Liver (tissue), 9 donors: ENCODE data around the gene GLTPD2. TPM values are rescaled to one million over a fixed set of nuclear protein-coding genes. Genes with fewer than 3 reads are reported as not detected.

Source experiments
- DNase-seq: peaks from one replicate; pipeline ENCODE4 v3.0.0-alpha.2; 2017; ENCODE audit warnings: low spot score
- H3K27ac ChIP-seq, 2 donors: one replicate each; pipeline ENCODE4 v1.7.0; 2013; ENCODE audit warnings: inconsistent platforms in 2 of 2, low read length in 2 of 2, control low read depth in 1 of 2, low read depth in 1 of 2, mild to moderate bottlenecking in 1 of 2
- H3K27me3 ChIP-seq, 4 donors: one replicate each; pipeline versions ENCODE4 v1.6.1 to v1.7.0; 2013; ENCODE audit warnings: low read length in 3 of 4, inconsistent platforms in 1 of 4, mild to moderate bottlenecking in 1 of 4, moderate library complexity in 1 of 4; ENCODE audit not compliant: control insufficient read depth in 4 of 4, insufficient read depth in 4 of 4
- H3K36me3 ChIP-seq, 4 donors: one replicate each; pipeline versions ENCODE4 v1.6.1 to v1.7.0; 2013; ENCODE audit warnings: low read length in 3 of 4, mild to moderate bottlenecking in 3 of 4, low read depth in 1 of 4, moderate library complexity in 1 of 4; ENCODE audit not compliant: control insufficient read depth in 4 of 4, insufficient read depth in 3 of 4
- H3K4me1 ChIP-seq, 4 donors: one replicate each; pipeline versions ENCODE4 v1.6.1 to v1.7.0; 2013; ENCODE audit warnings: low read length in 3 of 4, mild to moderate bottlenecking in 3 of 4, moderate library complexity in 1 of 4; ENCODE audit not compliant: control insufficient read depth in 4 of 4, insufficient read depth in 4 of 4
- H3K4me3 ChIP-seq, 3 donors: one replicate each; pipeline versions ENCODE4 v1.6.1 to v1.7.0; 2013; ENCODE audit warnings: low read length in 3 of 3, control low read depth in 1 of 3, low read depth in 1 of 3, mild to moderate bottlenecking in 1 of 3
- H3K9ac ChIP-seq, 2 donors: one replicate each; pipeline ENCODE4 v1.7.0; 2013; ENCODE audit warnings: low read length in 2 of 2, mild to moderate bottlenecking in 2 of 2, moderate library complexity in 2 of 2, control low read depth in 1 of 2, low read depth in 1 of 2
- H3K9me3 ChIP-seq, 4 donors: one replicate each; pipeline versions ENCODE4 v1.6.1 to v1.7.0; 2013; ENCODE audit warnings: low read length in 3 of 4; ENCODE audit not compliant: control insufficient read depth in 4 of 4
- EGR1 ChIP-seq, 2 donors: IDR thresholded peaks; 2 replicates each; pipeline ENCODE4 v1.6.1; 2016 to 2018; ENCODE audit warnings: antibody characterized with exemption in 2 of 2, low read depth in 2 of 2
- FOXA1 ChIP-seq: IDR thresholded peaks from 2 replicates; pipeline ENCODE4 v1.6.1; 2016; ENCODE audit warnings: antibody characterized with exemption
- FOXA2 ChIP-seq: IDR thresholded peaks from 2 replicates; pipeline ENCODE4 v1.6.1; 2016; ENCODE audit warnings: antibody characterized with exemption
- GABPA ChIP-seq, 2 donors: IDR thresholded peaks in 1 of 2; conservative IDR thresholded peaks in 1 of 2; 2 replicates each; pipeline ENCODE4 v1.6.1; 2016; ENCODE audit warnings: antibody characterized with exemption in 2 of 2, mild to moderate bottlenecking in 1 of 2, moderate library complexity in 1 of 2
- HNF4A ChIP-seq, 2 donors: conservative IDR thresholded peaks; 2 replicates each; pipeline ENCODE4 v1.6.1; 2016; ENCODE audit warnings: antibody characterized with exemption in 2 of 2, mild to moderate bottlenecking in 2 of 2
- HNF4G ChIP-seq: IDR thresholded peaks from 2 replicates; pipeline ENCODE4 v1.6.1; 2016; ENCODE audit warnings: antibody characterized with exemption
- JUND ChIP-seq, 2 donors: IDR thresholded peaks; 2 replicates each; pipeline ENCODE4 v1.6.1; 2016; ENCODE audit warnings: antibody characterized with exemption in 2 of 2
- NR2F2 ChIP-seq: IDR thresholded peaks from 2 replicates; pipeline ENCODE4 v1.6.1; 2016; ENCODE audit warnings: antibody characterized with exemption
- RAD21 ChIP-seq, 2 donors: IDR thresholded peaks; 2 replicates each; pipeline ENCODE4 v1.6.1; 2016; ENCODE audit warnings: antibody characterized with exemption in 2 of 2, mild to moderate bottlenecking in 2 of 2
- RXRA ChIP-seq, 2 donors: IDR thresholded peaks; 2 replicates each; pipeline ENCODE4 v1.6.1; 2017 to 2018; ENCODE audit warnings: antibody characterized with exemption in 2 of 2, mild to moderate bottlenecking in 1 of 2
- SP1 ChIP-seq: IDR thresholded peaks from 2 replicates; pipeline ENCODE4 v1.6.1; 2018; ENCODE audit warnings: antibody characterized with exemption, mild to moderate bottlenecking
- TAF1 ChIP-seq: conservative IDR thresholded peaks from 2 replicates; pipeline ENCODE4 v1.6.1; 2016; ENCODE audit warnings: antibody characterized with exemption, mild to moderate bottlenecking
- YY1 ChIP-seq: IDR thresholded peaks from 2 replicates; pipeline ENCODE4 v1.6.1; 2016; ENCODE audit warnings: antibody characterized with exemption, mild to moderate bottlenecking
- WGBS: extraction: QIAGEN DNeasy Blood & Tissue Kit; methylation state at CpG from one replicate; pipeline ENCODE4 v1.1.7; 2013; 5-methylcytosine and 5-hydroxymethylcytosine counted together
- polyA plus RNA-seq, 2 donors: library from polyadenylated mRNA; stranded (reverse) in 1 of 2; unstranded in 1 of 2; fragments of 200-250 nt in 1 of 2; fragments of >200 nt in 1 of 2; fragmentation: Nextera tagmentation in 1 of 2; extraction: Ambion mirVana in 1 of 2; gene quantifications; one replicate each; pipeline versions ENCODE4 v1.2.1 to v1.2.3, GENCODE V29; 2013 to 2015
- total RNA-seq, 2 donors: library from RNA; depleted of rRNA; stranded (reverse); fragments of >200 nt; gene quantifications; one replicate each; pipeline ENCODE4 v1.2.3, GENCODE V29; 2014
- TF ChIP-seq, protein P1 (sequence below): IDR thresholded peaks from 2 replicates; pipeline ENCODE4 v1.6.1; 2016; ENCODE audit warnings: antibody characterized with exemption, mild to moderate bottlenecking
- TF ChIP-seq, protein P2 (sequence below): fragments of 150-350 bp; IDR thresholded peaks from 2 replicates; pipeline ENCODE4 v1.5.1; 2017; ENCODE audit warnings: improper control_type of control experiment, low read depth, low read length; ENCODE audit not compliant: missing input control
- TF ChIP-seq, protein P3 (sequence below): IDR thresholded peaks from 2 replicates; pipeline ENCODE4 v1.6.1; 2016; ENCODE audit warnings: antibody characterized with exemption
- TF ChIP-seq, protein P4 (sequence below): IDR thresholded peaks from 2 replicates; pipeline ENCODE4 v1.6.1; 2016; ENCODE audit warnings: antibody characterized with exemption
- donor health status: healthy.
- donor health status: healthy.
- donor health status: healthy.
- donor health status: healthy.
- donor health status: healthy.

Gene GLTPD2
- total and polyA plus RNA-seq, 4 donors = 15.1 to 63.2 (median 25.7) TPM

DNA sequence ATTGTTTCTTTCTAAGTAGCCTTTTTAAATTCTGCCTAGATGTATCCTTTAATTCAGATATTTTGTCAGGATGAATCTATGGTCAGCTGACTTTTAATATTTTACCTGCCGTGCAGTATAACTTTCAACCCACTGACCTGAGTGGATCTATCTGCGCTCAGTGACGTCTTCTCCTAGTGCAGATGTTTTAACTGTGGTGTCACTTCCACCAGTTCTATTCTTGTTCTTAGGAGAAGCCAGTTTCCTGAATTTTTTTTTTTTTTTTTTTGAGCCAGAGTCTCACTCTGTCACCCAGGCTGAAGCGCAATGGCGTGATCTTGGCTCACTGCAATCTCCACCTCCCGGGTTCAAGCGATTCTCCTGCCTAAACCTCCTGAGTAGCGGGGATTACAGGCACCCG is 22.0 kb upstream of the GLTPD2 start:
- Histone ChIP-seq H3K27me3 (no peaks in the 10 kb centered on the region), H3K4me1 (peaks cover 0 to 5% (median 3%) of the 10 kb centered on the region in 4 donors), H3K36me3 (no peaks in the 10 kb centered on the region), H3K27ac (peak overlapping the region; percentile 31 to 54), H3K4me3 (no peak overlapping the region), H3K9me3 (no peaks in the 10 kb centered on the region), H3K9ac (no peak overlapping the region)
- no peak for DNase-seq
- no peak for TF ChIP-seq RXRA (IDR thresholded peaks at IDR 0.05)
- no peak for TF ChIP-seq FOXA1
- TF ChIP-seq YY1 = no peak
- TF ChIP-seq NR2F2 = no peak
- TF ChIP-seq, protein P1, sequence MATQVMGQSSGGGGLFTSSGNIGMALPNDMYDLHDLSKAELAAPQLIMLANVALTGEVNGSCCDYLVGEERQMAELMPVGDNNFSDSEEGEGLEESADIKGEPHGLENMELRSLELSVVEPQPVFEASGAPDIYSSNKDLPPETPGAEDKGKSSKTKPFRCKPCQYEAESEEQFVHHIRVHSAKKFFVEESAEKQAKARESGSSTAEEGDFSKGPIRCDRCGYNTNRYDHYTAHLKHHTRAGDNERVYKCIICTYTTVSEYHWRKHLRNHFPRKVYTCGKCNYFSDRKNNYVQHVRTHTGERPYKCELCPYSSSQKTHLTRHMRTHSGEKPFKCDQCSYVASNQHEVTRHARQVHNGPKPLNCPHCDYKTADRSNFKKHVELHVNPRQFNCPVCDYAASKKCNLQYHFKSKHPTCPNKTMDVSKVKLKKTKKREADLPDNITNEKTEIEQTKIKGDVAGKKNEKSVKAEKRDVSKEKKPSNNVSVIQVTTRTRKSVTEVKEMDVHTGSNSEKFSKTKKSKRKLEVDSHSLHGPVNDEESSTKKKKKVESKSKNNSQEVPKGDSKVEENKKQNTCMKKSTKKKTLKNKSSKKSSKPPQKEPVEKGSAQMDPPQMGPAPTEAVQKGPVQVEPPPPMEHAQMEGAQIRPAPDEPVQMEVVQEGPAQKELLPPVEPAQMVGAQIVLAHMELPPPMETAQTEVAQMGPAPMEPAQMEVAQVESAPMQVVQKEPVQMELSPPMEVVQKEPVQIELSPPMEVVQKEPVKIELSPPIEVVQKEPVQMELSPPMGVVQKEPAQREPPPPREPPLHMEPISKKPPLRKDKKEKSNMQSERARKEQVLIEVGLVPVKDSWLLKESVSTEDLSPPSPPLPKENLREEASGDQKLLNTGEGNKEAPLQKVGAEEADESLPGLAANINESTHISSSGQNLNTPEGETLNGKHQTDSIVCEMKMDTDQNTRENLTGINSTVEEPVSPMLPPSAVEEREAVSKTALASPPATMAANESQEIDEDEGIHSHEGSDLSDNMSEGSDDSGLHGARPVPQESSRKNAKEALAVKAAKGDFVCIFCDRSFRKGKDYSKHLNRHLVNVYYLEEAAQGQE = no peak
- no peak for TF ChIP-seq RAD21 (IDR thresholded peaks at IDR 0.05)
- TF ChIP-seq FOXA2 = no peak
- no peak for TF ChIP-seq SP1
- TF ChIP-seq JUND (IDR thresholded peaks at IDR 0.05) = no peak
- no peak for TF ChIP-seq HNF4G
- TF ChIP-seq, protein P2, sequence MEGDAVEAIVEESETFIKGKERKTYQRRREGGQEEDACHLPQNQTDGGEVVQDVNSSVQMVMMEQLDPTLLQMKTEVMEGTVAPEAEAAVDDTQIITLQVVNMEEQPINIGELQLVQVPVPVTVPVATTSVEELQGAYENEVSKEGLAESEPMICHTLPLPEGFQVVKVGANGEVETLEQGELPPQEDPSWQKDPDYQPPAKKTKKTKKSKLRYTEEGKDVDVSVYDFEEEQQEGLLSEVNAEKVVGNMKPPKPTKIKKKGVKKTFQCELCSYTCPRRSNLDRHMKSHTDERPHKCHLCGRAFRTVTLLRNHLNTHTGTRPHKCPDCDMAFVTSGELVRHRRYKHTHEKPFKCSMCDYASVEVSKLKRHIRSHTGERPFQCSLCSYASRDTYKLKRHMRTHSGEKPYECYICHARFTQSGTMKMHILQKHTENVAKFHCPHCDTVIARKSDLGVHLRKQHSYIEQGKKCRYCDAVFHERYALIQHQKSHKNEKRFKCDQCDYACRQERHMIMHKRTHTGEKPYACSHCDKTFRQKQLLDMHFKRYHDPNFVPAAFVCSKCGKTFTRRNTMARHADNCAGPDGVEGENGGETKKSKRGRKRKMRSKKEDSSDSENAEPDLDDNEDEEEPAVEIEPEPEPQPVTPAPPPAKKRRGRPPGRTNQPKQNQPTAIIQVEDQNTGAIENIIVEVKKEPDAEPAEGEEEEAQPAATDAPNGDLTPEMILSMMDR = no peak
- TF ChIP-seq GABPA (IDR thresholded peaks at IDR 0.05 in 1 of 2, conservative IDR thresholded peaks at IDR 0.05 in 1 of 2) = no peak
- WGBS = 88% methylated on average over 9 of the region's 9 CpGs

DNA sequence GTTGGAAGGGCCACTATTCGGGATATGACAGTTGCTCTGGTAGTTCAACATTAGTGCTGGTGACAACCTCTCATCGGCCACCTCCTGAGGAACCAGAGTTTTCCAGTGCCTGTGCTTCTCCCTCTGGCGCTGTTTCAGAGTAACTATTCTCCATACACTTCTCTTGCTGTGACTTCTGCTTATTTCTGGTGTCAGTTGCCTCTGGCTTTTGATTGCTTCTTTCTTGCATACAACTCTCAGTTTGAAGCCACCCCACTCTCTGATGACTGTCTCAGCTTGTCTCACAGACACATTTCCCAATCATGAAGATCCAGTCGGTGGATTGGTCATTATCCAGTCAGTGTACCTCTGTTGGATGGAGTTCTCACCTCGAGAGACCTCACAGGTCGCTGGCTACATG is 20.5 kb upstream of the GLTPD2 start:
- 79% methylated on average over 6 of the region's 6 CpGs for WGBS
- no peak overlapping the region for H3K9ac ChIP-seq

More for the DNA sequence above, 20.5 kb upstream of the GLTPD2 start:
- Histone ChIP-seq H3K9me3 (no peaks in the 10 kb centered on the region), H3K27me3 (no peaks in the 10 kb centered on the region), H3K4me1 (peaks cover 0 to 14% (median 7%) of the 10 kb centered on the region in 4 donors), H3K36me3 (no peaks in the 10 kb centered on the region), H3K27ac (no peak overlapping the region), H3K4me3 (no peak overlapping the region)
- no peak for DNase-seq
- TF ChIP-seq NR2F2 = no peak
- TF ChIP-seq, protein P3, sequence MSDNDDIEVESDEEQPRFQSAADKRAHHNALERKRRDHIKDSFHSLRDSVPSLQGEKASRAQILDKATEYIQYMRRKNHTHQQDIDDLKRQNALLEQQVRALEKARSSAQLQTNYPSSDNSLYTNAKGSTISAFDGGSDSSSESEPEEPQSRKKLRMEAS = no peak
- no peak for TF ChIP-seq FOXA1
- no peak for TF ChIP-seq TAF1
- TF ChIP-seq JUND (IDR thresholded peaks at IDR 0.05) = no peak
- no peak for TF ChIP-seq SP1
- TF ChIP-seq RAD21 (IDR thresholded peaks at IDR 0.05) = no peak
- TF ChIP-seq, protein P1 = no peak
- TF ChIP-seq YY1 = no peak
- no peak for TF ChIP-seq RXRA (IDR thresholded peaks at IDR 0.05)
- no peak for TF ChIP-seq HNF4A (conservative IDR thresholded peaks at IDR 0.05)
- TF ChIP-seq, protein P4, sequence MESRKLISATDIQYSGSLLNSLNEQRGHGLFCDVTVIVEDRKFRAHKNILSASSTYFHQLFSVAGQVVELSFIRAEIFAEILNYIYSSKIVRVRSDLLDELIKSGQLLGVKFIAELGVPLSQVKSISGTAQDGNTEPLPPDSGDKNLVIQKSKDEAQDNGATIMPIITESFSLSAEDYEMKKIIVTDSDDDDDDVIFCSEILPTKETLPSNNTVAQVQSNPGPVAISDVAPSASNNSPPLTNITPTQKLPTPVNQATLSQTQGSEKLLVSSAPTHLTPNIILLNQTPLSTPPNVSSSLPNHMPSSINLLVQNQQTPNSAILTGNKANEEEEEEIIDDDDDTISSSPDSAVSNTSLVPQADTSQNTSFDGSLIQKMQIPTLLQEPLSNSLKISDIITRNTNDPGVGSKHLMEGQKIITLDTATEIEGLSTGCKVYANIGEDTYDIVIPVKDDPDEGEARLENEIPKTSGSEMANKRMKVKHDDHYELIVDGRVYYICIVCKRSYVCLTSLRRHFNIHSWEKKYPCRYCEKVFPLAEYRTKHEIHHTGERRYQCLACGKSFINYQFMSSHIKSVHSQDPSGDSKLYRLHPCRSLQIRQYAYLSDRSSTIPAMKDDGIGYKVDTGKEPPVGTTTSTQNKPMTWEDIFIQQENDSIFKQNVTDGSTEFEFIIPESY = no peak
- no peak for TF ChIP-seq GABPA (IDR thresholded peaks at IDR 0.05 in 1 of 2, conservative IDR thresholded peaks at IDR 0.05 in 1 of 2)
- no peak for TF ChIP-seq EGR1 (IDR thresholded peaks at IDR 0.05; ENCODE audit: low read depth in 2 of 2)
